ENCODE data around the gene KIF19.

DNA sequence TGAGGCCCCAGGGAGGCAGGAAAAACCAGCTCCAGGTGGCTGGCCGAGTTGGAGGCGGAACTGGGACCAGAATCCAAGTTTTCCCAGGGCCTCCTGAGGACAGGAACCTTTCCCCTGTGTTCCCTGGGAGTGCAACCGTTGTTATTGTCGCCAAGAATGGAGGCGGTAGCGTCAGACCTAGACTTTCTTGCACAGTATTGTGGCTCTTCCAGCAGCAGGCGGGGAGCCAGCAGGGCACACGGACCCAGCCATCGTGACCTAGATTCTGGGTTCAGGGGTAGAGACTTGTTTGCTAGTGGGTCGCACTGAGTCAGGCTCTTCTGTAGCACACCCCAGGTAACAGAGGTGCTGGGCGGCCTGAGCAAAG, 667 bp upstream of the KIF19 start:
- no peak for TF ChIP-seq CTCF (IDR thresholded peaks at IDR 0.05)
- TF ChIP-seq ZFX (IDR thresholded peaks at IDR 0.05; ENCODE audit: borderline replicate concordance): no peak
